ENCODE results near the gene DDR2. TPM values are rescaled to one million over a fixed set of nuclear protein-coding genes. Genes with fewer than 3 reads are reported as not detected.
"Not testable (repeated sequence)": the region's sequence is repeated elsewhere in the genome, so short reads cannot be mapped to it uniquely, and the experiment has no call there.

DDR2 gene
- polyA plus RNA-seq, 3 donors = 0.07 TPM; not detected in 2

- H3K4me3 ChIP-seq (replicated peaks in 1 of 3; ENCODE audit: low read depth in 2 of 3, low read length in 3 of 3); H3K4me3 Mint-ChIP-seq; H3K4me1 Mint-ChIP-seq; H4K20me1 ChIP-seq (ENCODE audit: insufficient read depth, low read length); intact Hi-C loops (cut with micrococcal nuclease); H3K4me2 ChIP-seq (replicated peaks; ENCODE audit: extremely low read depth, low read length, poor library complexity, severe bottlenecking); H3K4me1 ChIP-seq (ENCODE audit: control insufficient read depth in 1 of 2, insufficient read depth in 2 of 2, low read length in 2 of 2); H3K79me2 ChIP-seq (ENCODE audit: insufficient read depth, low read length); H3K9me3 Mint-ChIP-seq; H3K27me3 ChIP-seq (ENCODE audit: control insufficient read depth in 2 of 2, insufficient read depth in 2 of 2, low read length in 2 of 2); H3K27me3 Mint-ChIP-seq (ENCODE audit: low read depth in 3 of 3); H3K27ac Mint-ChIP-seq; H3K36me3 ChIP-seq (replicated peaks in 1 of 2; ENCODE audit: control insufficient read depth in 1 of 2, insufficient read depth in 2 of 2, low read length in 2 of 2); H3K9ac ChIP-seq (ENCODE audit: insufficient read depth, low read length, poor library complexity, severe bottlenecking); H3K27ac ChIP-seq (ENCODE audit: low read depth in 1 of 2, low read length in 2 of 2); H3K9me3 ChIP-seq (replicated peaks in 1 of 2; ENCODE audit: control insufficient read depth in 1 of 2, insufficient read depth in 1 of 2, low read length in 2 of 2); DNase-seq: not testable (repeated sequence)
- WGBS (ENCODE audit: insufficient coverage) = no CpG with 5 or more reads among the region's 1 CpG
- H2AFZ ChIP-seq (ENCODE audit: insufficient read depth, low read depth, low read length, poor library complexity, severe bottlenecking) = peak overlapping the region; percentile 81
- peaks cover 5 to 10% of the 10 kb centered on the region in 2 donors for H3K36me3 Mint-ChIP-seq
Observed at GRCh38 chr1:162788783-162789182, 156.5 kb downstream of the DDR2 start.

- peaks cover 8 to 16% of the 10 kb centered on the region in 2 donors for H3K36me3 Mint-ChIP-seq
- H3K36me3 ChIP-seq (replicated peaks in 1 of 2; ENCODE audit: control insufficient read depth in 1 of 2, insufficient read depth in 2 of 2, low read length in 2 of 2); H3K27me3 ChIP-seq (ENCODE audit: control insufficient read depth in 2 of 2, insufficient read depth in 2 of 2, low read length in 2 of 2); H3K4me1 ChIP-seq (ENCODE audit: control insufficient read depth in 1 of 2, insufficient read depth in 2 of 2, low read length in 2 of 2); H3K79me2 ChIP-seq (ENCODE audit: insufficient read depth, low read length); H4K20me1 ChIP-seq (ENCODE audit: insufficient read depth, low read length); H3K4me1 Mint-ChIP-seq; intact Hi-C loops (cut with micrococcal nuclease); H3K4me2 ChIP-seq (replicated peaks; ENCODE audit: extremely low read depth, low read length, poor library complexity, severe bottlenecking); H3K9me3 ChIP-seq (replicated peaks in 1 of 2; ENCODE audit: control insufficient read depth in 1 of 2, insufficient read depth in 1 of 2, low read length in 2 of 2); H3K27me3 Mint-ChIP-seq (ENCODE audit: low read depth in 3 of 3); H3K9me3 Mint-ChIP-seq: not testable (repeated sequence)
- peak within 1 kb of the TSS; percentile 53 to 71 (median 60) for H3K4me3 ChIP-seq (replicated peaks in 1 of 3; ENCODE audit: low read depth in 2 of 3, low read length in 3 of 3)
- TF ChIP-seq, protein P1, sequence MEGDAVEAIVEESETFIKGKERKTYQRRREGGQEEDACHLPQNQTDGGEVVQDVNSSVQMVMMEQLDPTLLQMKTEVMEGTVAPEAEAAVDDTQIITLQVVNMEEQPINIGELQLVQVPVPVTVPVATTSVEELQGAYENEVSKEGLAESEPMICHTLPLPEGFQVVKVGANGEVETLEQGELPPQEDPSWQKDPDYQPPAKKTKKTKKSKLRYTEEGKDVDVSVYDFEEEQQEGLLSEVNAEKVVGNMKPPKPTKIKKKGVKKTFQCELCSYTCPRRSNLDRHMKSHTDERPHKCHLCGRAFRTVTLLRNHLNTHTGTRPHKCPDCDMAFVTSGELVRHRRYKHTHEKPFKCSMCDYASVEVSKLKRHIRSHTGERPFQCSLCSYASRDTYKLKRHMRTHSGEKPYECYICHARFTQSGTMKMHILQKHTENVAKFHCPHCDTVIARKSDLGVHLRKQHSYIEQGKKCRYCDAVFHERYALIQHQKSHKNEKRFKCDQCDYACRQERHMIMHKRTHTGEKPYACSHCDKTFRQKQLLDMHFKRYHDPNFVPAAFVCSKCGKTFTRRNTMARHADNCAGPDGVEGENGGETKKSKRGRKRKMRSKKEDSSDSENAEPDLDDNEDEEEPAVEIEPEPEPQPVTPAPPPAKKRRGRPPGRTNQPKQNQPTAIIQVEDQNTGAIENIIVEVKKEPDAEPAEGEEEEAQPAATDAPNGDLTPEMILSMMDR (IDR thresholded peaks at IDR 0.05) = peak; percentile 10
- peak within 1 kb of the TSS; percentile 81 for H2AFZ ChIP-seq (ENCODE audit: insufficient read depth, low read depth, low read length, poor library complexity, severe bottlenecking)
- DNase-seq = peak; percentile 67 to 78 (median 68)
- peak within 1 kb of the TSS; percentile 38 to 90 for H3K27ac ChIP-seq (ENCODE audit: low read depth in 1 of 2, low read length in 2 of 2)
- H3K27ac Mint-ChIP-seq = peak within 1 kb of the TSS; percentile 90 to 97 (median 96)
- peak within 1 kb of the TSS; percentile 88 to 91 for H3K4me3 Mint-ChIP-seq
- H3K9ac ChIP-seq (ENCODE audit: insufficient read depth, low read length, poor library complexity, severe bottlenecking) = peak within 1 kb of the TSS; percentile 64
- 0% methylated on average over 7 of the region's 49 CpGs for WGBS (ENCODE audit: insufficient coverage)
Observed at GRCh38 chr1:162790303-162790984, 158.2 kb downstream of the DDR2 start, which contains the start of gene HSD17B7. TSS of gene HSD17B7 (plus strand) at chr1:162790702. CDS start at chr1:162790801, 99 bp downstream.

DNA sequence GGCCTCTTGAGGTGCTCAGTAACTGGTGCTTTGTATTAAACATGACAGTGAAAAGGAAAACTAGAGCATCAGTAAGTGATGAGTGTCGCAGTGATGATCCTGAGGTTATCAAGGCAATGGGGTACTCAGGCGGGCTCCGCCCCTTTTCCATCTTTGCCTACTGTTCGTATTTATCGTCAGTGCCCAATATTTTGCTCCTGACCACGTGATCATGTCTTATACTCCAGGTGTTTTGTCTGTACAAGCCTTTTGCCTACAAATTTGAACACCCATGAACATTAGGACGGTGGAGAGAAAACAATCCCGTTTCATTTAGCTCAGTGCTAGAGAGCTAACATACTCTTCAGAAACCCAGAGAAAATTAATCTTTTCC is 158.7 kb downstream of the DDR2 start:
- H3K79me2 ChIP-seq (ENCODE audit: insufficient read depth, low read length); H3K27me3 Mint-ChIP-seq (ENCODE audit: low read depth in 3 of 3); H3K27me3 ChIP-seq (ENCODE audit: control insufficient read depth in 2 of 2, insufficient read depth in 2 of 2, low read length in 2 of 2); H4K20me1 ChIP-seq (ENCODE audit: insufficient read depth, low read length); H3K9me3 Mint-ChIP-seq; H3K9me3 ChIP-seq (replicated peaks in 1 of 2; ENCODE audit: control insufficient read depth in 1 of 2, insufficient read depth in 1 of 2, low read length in 2 of 2); H3K4me1 ChIP-seq (ENCODE audit: control insufficient read depth in 1 of 2, insufficient read depth in 2 of 2, low read length in 2 of 2); H3K4me1 Mint-ChIP-seq; H3K4me2 ChIP-seq (replicated peaks; ENCODE audit: extremely low read depth, low read length, poor library complexity, severe bottlenecking); DNase-seq; intact Hi-C loops (cut with micrococcal nuclease): not testable (repeated sequence)
- peak overlapping the region; percentile 60 for H3K9ac ChIP-seq (ENCODE audit: insufficient read depth, low read length, poor library complexity, severe bottlenecking)
- WGBS (ENCODE audit: insufficient coverage) = no CpG with 5 or more reads among the region's 8 CpGs
- H3K36me3 Mint-ChIP-seq = peaks cover 10 to 16% of the 10 kb centered on the region in 2 donors
- peak overlapping the region; percentile 90 to 97 (median 96) for H3K27ac Mint-ChIP-seq
- peaks cover 0 to 12% of the 10 kb centered on the region in 2 donors for H3K36me3 ChIP-seq (replicated peaks in 1 of 2; ENCODE audit: control insufficient read depth in 1 of 2, insufficient read depth in 2 of 2, low read length in 2 of 2)
- H3K4me3 Mint-ChIP-seq = peak overlapping the region; percentile 88 to 91
- peak overlapping the region; percentile 56 for H2AFZ ChIP-seq (ENCODE audit: insufficient read depth, low read depth, low read length, poor library complexity, severe bottlenecking)
- peak overlapping the region; percentile 38 to 90 for H3K27ac ChIP-seq (ENCODE audit: low read depth in 1 of 2, low read length in 2 of 2)
- peak overlapping the region; percentile 53 to 71 (median 53) for H3K4me3 ChIP-seq (replicated peaks in 1 of 3; ENCODE audit: low read depth in 2 of 3, low read length in 3 of 3)

- H2AFZ ChIP-seq (ENCODE audit: insufficient read depth, low read depth, low read length, poor library complexity, severe bottlenecking); H3K4me1 ChIP-seq (ENCODE audit: control insufficient read depth in 1 of 2, insufficient read depth in 2 of 2, low read length in 2 of 2); DNase-seq; H3K4me2 ChIP-seq (replicated peaks; ENCODE audit: extremely low read depth, low read length, poor library complexity, severe bottlenecking); H3K9ac ChIP-seq (ENCODE audit: insufficient read depth, low read length, poor library complexity, severe bottlenecking); H3K27me3 Mint-ChIP-seq (ENCODE audit: low read depth in 3 of 3); H3K4me3 ChIP-seq (replicated peaks in 1 of 3; ENCODE audit: low read depth in 2 of 3, low read length in 3 of 3); H3K27ac Mint-ChIP-seq; intact Hi-C loops (cut with micrococcal nuclease); H3K4me3 Mint-ChIP-seq; H3K9me3 Mint-ChIP-seq; H3K79me2 ChIP-seq (ENCODE audit: insufficient read depth, low read length); H3K27me3 ChIP-seq (ENCODE audit: control insufficient read depth in 2 of 2, insufficient read depth in 2 of 2, low read length in 2 of 2); H4K20me1 ChIP-seq (ENCODE audit: insufficient read depth, low read length); H3K4me1 Mint-ChIP-seq; H3K27ac ChIP-seq (ENCODE audit: low read depth in 1 of 2, low read length in 2 of 2); H3K9me3 ChIP-seq (replicated peaks in 1 of 2; ENCODE audit: control insufficient read depth in 1 of 2, insufficient read depth in 1 of 2, low read length in 2 of 2): not testable (repeated sequence)
- no CpG with 5 or more reads among the region's 1 CpG for WGBS (ENCODE audit: insufficient coverage)
- peaks cover 32 to 36% of the 10 kb centered on the region in 2 donors for H3K36me3 Mint-ChIP-seq
- H3K36me3 ChIP-seq (replicated peaks in 1 of 2; ENCODE audit: control insufficient read depth in 1 of 2, insufficient read depth in 2 of 2, low read length in 2 of 2) = peaks cover 5 to 29% of the 10 kb centered on the region in 2 donors
Observed at GRCh38 chr1:162794284-162794683, 162.0 kb downstream of the DDR2 start.

Measured in CD14-positive monocyte (primary cell).